NCI-H526 (cell line): ENCODE results near the gene CFAP46.
"Not testable (repeated sequence)": the region's sequence is repeated elsewhere in the genome, so short reads cannot be mapped to it uniquely, and the experiment has no call there.

Source experiments
- DNase-seq, 2 experiments: peaks; one replicate each; lab custom pipeline; 2025; lab: John Stamatoyannopoulos, UW

CFAP46 gene

GRCh38 chr10:132979491-132980425 lies 37.4 kb upstream of the CFAP46 start:
- DNase-seq, result no peak

DNA sequence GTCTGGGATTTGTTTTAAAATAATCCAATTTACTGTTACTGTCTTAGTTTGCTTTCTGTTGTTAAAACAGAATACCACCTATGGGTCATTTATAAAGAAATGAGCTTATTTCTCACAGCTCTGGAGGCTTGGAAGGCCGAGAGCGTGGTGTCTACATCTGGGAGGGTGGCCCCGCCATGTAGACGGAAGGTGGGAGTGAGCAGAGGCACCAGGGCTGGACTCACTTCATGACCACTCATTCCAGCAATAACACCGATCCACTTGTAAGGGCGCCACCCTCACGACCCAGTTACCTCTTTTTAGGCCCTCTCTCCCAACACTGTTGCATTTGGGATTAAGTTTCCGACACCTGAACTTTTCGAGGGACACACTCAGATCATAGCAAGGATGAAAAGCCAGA lies 36.2 kb upstream of the CFAP46 start:
- no peak for DNase-seq

- DNase-seq, result no peak
Observed at GRCh38 chr10:132977807-132978206, 35.4 kb upstream of the CFAP46 start.

DNA sequence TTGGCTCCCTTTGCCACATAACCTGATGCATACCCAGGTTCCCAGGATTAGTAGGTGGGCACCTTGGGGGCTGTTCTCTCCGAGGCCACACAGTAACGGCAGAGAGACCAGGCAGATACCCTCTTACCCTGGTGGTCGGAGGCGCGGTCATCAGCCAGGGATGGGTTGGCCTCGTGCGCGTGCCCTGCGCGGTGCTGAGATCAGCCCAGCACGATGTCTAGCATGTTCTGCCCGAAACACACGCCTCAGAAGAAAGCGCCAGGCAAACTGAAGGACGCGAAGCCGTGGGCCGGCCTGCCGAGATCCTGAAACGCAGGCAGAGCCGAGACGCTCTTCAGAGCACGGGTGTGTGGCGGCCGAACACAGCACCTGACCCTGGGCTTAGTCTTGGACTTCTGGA lies 34.7 kb upstream of the CFAP46 start:
- DNase-seq, result no peak

DNA sequence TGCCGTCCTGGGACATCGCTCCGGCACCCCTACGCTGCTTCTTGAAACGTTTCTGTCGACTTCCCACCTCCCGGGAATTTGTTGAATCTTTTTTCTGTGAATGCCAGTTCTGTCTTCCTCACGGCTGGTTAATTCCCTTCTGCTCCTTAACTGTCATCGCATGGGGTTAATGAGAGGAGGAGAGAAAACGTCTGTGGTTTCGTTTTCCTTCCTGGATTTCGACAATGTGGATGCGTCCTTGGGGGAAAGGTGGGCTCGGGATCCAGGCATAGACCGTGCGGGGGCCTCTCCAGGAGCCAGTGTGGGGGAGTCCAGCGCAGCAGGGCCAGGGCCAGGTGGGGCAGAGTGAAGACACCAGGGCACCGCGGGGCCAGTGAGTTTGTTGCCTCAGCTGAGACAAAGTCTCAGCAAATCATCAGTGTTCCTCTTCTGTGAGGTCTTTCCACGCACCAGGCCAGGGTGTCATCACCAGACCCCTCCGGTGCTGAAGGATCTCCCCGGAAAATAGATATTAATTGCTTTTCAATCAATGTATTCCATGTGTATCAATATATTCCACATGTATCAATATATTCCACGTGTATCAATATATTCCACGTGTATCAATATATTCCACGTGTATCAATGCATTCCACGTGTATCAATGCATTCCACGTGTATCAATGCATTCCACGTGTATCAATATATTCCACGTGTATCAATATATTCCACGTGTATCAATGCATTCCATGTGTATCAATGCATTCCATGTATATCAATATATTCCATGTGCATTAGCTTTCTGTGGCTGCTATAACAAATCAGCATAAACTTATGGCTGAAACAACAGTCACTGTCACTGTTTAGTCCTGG lies 33.7 kb upstream of the CFAP46 start:
- no peak for DNase-seq

- DNase-seq, result no peak
Observed at GRCh38 chr10:132974886-132975830, 32.8 kb upstream of the CFAP46 start.

DNA sequence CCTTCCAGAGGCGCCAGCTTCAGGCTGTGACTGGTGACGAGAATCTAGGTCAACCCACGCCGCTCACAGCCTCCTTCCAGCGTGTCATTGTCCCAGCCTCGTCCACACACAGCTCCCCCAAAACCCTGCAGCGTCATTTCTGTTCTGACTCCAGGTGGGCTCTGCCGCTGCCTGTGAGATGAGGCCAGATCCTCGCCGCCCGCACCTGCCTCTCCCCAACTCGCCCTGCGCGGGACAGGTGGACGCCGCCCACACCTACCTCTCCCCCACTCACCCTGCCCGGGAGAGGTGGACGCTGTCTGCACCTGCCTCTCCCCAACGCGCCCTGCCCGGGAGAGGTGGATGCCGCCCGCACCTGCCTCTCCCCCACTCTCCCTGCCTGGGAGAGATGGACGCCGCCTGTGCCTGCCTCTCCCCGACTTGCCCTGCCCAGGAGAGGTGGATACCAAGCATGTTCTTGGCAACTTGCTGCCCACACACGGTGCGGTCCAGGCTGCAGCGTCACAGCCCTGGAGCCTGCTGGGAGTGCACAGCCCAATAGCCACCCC lies 32.0 kb upstream of the CFAP46 start:
- no peak for DNase-seq

GRCh38 chr10:132973903-132974241 lies 31.5 kb upstream of the CFAP46 start:
- no peak for DNase-seq

DNA sequence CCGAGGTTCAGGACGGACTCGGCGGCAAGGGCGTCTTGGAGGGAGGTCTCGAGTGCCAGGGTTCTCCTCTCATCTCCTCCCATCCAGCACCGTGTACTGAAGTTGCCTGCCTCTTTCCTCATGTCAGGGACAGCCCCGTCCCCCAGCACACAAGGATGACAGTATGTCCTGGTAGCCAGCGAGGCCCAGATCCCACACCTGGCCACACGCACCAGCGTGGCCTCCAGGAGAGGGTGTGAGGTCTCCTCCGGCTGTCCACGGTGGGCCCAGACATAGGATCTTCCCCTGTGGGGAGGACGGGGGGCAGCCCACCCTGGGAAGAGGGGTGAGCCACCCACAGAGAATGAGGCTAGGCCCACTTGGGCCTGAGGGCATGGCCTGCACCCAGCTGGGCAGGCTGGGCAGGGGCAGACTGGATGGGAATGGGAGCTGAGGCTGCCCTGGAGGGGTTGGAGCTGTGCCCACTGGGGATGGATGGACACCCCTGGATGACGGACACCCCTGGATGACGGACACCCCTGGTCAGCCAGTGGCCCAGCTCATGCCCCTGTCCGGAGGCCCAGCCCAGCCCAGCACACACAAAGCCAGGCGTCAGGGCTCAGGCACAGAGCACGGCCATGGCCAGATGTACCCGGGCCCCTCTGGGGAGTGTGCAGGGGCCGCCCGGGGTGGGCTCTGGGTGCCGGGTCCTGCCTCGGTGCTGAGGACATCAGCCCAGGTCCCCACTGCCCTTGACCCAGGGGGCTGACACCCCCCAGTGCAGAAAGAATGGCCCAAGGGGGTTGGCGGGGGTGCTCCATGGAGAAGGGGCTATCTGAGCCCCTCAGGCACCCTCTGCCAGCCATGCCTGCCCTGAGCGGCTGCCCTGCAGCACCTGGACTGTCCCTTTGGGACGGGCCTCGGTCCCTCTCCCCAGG lies 30.9 kb upstream of the CFAP46 start:
- no peak for DNase-seq

DNA sequence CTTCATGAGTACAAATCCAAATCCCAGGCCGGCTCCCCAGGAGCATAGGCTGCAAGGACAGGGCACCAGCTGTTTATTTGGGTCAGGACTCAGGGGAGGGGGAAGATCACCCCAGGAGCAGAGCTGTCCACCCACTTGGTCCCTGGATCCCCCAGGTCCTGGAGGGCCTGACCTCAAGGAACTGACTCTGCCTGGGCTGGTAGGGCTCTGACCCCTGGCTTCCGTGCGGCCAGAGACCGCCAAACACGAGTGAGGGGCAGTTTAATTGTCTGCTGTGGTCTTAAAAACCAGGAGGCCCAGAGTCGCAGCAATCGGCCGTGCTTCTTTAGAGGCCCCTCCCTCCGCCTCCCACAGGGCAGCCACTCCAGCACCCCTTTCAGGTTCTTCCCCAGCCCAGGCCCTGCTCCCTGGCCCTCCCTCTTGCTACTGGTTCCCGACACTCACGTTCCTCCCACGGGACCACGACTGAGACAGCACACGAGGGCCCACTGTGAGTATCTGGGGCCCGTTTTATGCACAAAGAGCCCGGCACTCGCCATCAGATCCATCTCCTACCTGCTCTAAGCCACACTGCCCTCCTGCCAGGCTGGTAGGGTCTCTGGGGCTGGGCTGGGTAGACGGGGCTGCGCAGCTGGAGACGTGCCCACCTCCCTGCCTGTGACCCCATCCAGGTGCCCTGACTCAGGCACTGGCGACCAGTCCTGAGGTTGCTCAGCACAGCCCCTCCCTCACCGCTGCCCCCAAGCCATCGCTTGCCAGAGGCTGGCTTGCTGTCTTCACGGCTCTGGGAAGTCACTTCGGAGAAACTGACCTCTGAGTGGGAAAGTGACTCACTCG lies 30.0 kb upstream of the CFAP46 start:
- no peak for DNase-seq

DNA sequence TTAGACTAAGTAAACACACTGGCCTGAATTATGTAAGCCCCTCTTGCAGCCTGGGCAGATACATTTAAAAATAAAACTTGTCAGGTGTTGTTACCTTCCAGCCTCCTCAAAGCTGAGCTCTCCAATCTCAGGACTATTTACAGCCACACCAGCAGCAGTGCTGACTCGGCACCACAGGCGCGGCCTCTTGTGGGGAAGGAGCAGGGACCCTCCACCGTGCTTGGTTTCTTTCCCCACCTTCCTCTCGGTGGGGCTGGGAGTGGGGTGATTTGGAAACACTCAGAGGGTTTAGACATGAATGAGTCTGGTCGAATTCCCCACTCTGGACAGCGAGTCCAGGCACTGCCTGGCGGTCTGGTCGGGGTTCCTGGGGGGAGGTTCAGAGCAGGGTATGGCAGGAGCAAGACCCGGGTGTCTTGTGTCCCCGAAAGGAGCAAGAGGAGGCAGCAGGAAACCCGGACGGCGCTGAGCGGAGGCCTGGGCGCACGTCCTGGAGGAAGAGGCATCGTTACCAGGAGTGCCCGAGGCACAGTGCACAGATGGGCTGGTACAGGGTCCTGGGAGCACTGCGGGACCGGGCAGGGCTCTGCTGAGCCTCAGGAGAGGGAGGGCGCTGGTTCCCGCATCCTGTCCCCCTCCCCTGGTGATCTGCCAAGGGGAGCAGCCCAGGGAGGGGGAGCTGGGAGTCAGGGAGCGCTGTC lies 29.2 kb upstream of the CFAP46 start:
- no peak for DNase-seq

- DNase-seq, result no peak
Observed at GRCh38 chr10:132970641-132971438, 28.5 kb upstream of the CFAP46 start.

DNA sequence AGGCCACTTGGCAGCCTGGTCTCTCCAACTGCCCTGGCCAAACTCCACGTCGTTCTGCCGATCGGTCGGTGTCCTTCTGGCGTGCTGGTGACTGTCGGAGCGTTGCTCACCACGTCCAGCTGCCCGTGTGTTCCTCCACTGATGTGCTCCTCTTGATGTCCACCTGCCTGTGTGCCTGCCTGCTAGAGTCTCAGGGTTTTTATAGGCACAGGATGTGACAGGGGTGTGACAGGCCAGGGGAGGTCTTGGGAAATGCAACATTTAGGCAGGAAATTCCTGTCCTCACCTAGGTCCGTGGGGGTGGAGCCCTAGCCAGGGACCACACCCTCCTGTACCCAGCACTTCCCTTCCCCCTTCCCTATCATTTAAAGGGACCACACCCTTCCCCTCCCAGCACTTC lies 25.2 kb upstream of the CFAP46 start:
- DNase-seq, result no peak

DNA sequence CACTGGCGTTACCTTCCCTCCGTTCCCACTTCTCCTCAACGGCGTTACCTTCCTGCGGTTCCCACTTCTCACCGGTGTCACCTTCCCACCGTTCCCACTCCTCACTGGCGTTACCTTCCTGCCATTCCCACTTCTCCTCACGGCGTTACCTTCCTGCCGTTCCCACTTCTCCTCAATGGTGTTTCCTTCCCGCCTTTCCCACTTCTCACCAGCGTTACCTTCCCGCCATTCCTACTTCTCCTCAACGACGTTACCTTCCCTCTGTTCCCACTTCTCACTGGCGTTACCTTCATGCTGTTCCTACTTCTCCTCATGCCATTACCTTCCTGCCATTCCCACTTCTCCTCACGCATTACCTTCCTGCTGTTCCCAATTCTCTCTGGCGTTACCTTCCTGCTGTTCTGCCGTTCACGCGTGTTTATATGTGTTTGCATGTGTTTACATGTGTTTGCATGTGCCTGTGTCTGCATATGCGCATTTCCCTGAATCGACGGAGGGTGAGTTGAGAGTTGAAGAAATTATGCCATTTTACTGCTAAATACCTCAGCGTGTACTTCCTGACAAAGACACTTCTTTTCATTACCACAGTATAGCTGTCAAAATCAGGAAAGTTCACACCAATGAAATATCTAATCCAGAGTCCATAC lies 23.2 kb upstream of the CFAP46 start:
- DNase-seq, result no peak

GRCh38 chr10:132964707-132965410 lies 22.5 kb upstream of the CFAP46 start:
- DNase-seq, result not testable (repeated sequence)

- no peak for DNase-seq
Observed at GRCh38 chr10:132964231-132964630, 21.9 kb upstream of the CFAP46 start.

DNA sequence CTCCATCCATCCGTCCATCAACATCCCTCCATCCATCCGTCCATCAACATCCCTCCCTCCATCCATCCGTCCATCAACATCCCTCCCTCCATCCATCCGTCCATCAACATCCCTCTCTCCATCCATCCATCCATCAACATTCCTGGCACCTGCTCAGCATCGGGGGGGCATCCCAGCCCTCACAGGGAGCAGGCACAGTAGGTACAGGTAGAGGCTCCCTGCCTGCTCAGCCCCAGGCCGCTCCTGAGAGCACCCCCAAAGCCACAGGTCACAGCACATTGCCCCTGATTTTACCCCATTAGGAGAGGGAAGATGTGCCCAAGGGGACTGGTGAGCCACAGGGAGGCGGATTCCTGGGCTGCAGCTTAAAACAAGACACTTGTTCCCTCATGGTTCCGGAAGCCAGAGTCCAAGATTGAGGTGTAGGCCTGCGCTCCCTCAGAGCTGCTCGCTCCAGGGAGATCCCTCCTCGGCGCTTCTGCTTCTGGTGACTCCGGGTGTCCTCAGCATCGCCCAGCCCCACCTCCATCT lies 21.1 kb upstream of the CFAP46 start:
- no peak for DNase-seq
